ENCODE measurements around the gene IFITM1. TPM values are rescaled to one million over a fixed set of nuclear protein-coding genes. Genes with fewer than 3 reads are reported as not detected.

Gene IFITM1
- total and polyA plus RNA-seq, 9 of the 15 experiments (the other 6 are each of a cell fraction or from before 2014, with no cell fraction given) = 691 to 5,579 (median 974) TPM

DNA sequence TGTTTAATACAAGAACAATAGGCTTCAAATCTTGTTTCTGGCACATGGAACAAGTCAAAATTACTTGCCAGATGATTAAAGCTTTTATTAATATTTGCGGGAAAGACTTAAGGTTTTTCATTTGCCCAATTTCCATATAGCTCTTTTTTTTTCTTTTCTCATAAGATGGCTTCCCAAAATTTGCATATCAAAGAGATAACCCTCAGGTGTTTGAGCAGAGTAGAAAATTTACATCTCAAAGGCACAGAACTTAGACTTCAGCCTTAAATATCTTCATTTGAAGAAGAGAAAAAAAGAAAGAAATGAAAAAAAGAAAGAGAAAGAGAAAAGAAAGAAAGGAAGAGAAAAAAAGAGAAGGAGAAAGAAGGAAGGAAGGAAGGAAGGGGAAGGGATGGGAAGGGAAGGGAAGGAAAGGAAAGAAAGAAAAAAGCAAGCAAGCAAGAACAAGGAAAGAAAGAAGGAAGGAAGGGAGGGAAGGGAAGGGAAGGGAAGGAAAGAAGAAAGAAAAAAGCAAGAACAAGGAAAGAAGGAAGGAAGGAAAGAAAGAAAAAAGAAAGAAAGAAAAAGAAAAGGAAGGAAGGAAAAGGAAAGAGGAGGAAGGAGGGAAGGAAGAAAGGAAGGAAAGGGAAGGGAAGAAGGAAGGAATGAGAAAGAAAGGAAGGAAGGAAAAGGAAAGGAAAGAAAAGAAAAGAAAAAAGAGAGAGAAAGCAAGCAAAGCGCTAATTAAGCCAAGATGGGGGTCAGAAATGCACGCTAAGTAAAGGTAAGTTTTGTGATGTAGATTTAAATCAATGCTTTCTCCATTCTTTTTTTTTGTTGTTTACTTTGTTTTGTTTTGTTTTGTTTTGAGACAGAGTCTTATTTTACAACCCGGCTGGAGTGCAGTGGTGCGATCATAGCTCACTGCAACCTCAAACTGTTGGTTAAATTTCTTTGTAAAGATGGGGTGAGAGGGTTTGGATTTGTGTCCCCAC lies 27.0 kb downstream of the IFITM1 start (continued):
- TF ChIP-seq, protein P1, sequence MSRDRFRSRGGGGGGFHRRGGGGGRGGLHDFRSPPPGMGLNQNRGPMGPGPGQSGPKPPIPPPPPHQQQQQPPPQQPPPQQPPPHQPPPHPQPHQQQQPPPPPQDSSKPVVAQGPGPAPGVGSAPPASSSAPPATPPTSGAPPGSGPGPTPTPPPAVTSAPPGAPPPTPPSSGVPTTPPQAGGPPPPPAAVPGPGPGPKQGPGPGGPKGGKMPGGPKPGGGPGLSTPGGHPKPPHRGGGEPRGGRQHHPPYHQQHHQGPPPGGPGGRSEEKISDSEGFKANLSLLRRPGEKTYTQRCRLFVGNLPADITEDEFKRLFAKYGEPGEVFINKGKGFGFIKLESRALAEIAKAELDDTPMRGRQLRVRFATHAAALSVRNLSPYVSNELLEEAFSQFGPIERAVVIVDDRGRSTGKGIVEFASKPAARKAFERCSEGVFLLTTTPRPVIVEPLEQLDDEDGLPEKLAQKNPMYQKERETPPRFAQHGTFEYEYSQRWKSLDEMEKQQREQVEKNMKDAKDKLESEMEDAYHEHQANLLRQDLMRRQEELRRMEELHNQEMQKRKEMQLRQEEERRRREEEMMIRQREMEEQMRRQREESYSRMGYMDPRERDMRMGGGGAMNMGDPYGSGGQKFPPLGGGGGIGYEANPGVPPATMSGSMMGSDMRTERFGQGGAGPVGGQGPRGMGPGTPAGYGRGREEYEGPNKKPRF (IDR thresholded peaks at IDR 0.05; ENCODE audit: low read depth, low read length) = no peak
- peak; percentile 67 for TF ChIP-seq ARHGAP35 (IDR thresholded peaks at IDR 0.05; ENCODE audit: partially characterized antibody)
- TF ChIP-seq KHSRP (IDR thresholded peaks at IDR 0.05) = peak; percentile 48; the same call in 1 of the 2 replicates
- TF ChIP-seq, protein P2, sequence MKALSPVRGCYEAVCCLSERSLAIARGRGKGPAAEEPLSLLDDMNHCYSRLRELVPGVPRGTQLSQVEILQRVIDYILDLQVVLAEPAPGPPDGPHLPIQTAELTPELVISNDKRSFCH (CRISPR knock-in tag; IDR thresholded peaks at IDR 0.05) = no peak
- TF ChIP-seq, protein P2 (tag; IDR thresholded peaks at IDR 0.05) = no peak
- TF ChIP-seq ZNF445 (CRISPR knock-in tag; IDR thresholded peaks at IDR 0.05; ENCODE audit: low read depth) = no peak

DNA sequence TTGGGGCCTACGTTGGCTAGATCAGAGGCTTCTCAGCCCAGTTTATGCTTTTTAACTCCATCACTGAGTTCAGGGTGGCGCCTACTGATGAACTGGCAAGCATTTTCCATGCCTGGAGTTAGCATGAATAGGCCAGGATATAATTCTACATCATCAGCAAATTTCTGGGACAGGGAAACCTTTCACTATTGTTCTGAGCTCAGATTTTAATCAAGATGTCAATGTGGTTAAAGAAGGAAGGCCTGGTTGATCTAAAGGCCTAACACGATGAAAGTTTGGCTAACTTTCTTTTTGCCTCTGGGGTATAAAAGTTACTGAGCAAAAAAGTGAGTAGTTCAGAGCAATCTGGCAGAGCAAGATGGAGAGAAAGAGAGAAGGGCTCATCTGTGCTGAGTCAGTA lies 28.5 kb downstream of the IFITM1 start:
- Histone ChIP-seq H3K27ac (ENCODE audit: extremely low read depth, low read depth, low read length) (peak overlapping the region; percentile 69; the same call in 1 of the 3 replicates), H3K4me2 (ENCODE audit: insufficient read depth, low read length) (no peak overlapping the region), H3K27me3 (ENCODE audit: control insufficient read depth in 2 of 2, insufficient read depth in 2 of 2, low read length in 2 of 2) (no peaks in the 10 kb centered on the region), H3K79me2 (ENCODE audit: control insufficient read depth, insufficient read depth, low read length) (no peaks in the 10 kb centered on the region), H4K20me1 (replicated peaks; ENCODE audit: control insufficient read depth, insufficient read depth, low read length) (no peaks in the 10 kb centered on the region), H3K9ac (ENCODE audit: insufficient read depth in 1 of 2, low read depth in 2 of 2, low read length in 2 of 2) (0 out of 4 replicates have a peak overlapping the region, but pooled peaks of 1 of the 2 experiments have one; percentile 22), H3K9me3 (replicated peaks; ENCODE audit: control insufficient read depth, insufficient read depth, low read depth, low read length) (no peaks in the 10 kb centered on the region), H3K4me1 (replicated peaks in 1 of 2; ENCODE audit: control insufficient read depth in 2 of 2, insufficient read depth in 2 of 2, low read length in 2 of 2) (peaks cover 12 to 23% of the 10 kb centered on the region in 2 experiments; a peak in 4 of 5 replicates), H3K4me3 (no peak overlapping the region), H2AFZ (ENCODE audit: low read depth, low read length) (peak overlapping the region; percentile 84), H3K9me1 (ENCODE audit: control insufficient read depth, insufficient read depth, low read length) (no peaks in the 10 kb centered on the region), H3K36me3 (ENCODE audit: control insufficient read depth, insufficient read depth, low read length) (no peaks in the 10 kb centered on the region)
- intact Hi-C loops (cut with micrococcal nuclease) = no loop called here
- POLR2A ChIA-PET = interaction anchor here (0.9 to 1.6 kb wide), 2 partner anchors 18 to 101 kb away, joined by 3 read pairs; no protein-coding TSS in a partner anchor
- BruUV-seq (replicated peaks) = no TSS peak
- DNase-seq (ENCODE audit: extremely low read depth in 1 of 4, low spot score in 3 of 4) (peak in 1 of 4 experiments; percentile 3), FAIRE-seq (no peak), ATAC-seq (no peak)
- CTCF ChIA-PET (ENCODE audit: low intra/inter-chr PET ratio) = no interaction called here
- 67% methylated on average over 3 of the region's 3 CpGs for whole genome bisulfite sequencing (ENCODE audit: insufficient coverage, low coverage, missing lambda C conversion rate)
- in situ Hi-C loops (cut with MboI) = no loop called here
- TF ChIP-seq NR2C2 (CRISPR knock-in tag; IDR thresholded peaks at IDR 0.05) (no peak), NR2C2 (tag; IDR thresholded peaks at IDR 0.05) (0 out of 2 replicates have a peak, but pooled peaks have one; percentile 15), C11orf30 (IDR thresholded peaks at IDR 0.05; ENCODE audit: low read depth) (peak; percentile 88), ZNF589 (CRISPR knock-in tag; IDR thresholded peaks at IDR 0.05; ENCODE audit: low read depth) (no peak), MAFF (IDR thresholded peaks at IDR 0.05; ENCODE audit: low read length) (peak; percentile 46; the same call in 1 of the 2 replicates), MCM7 (IDR thresholded peaks at IDR 0.05) (no peak), ESRRA (IDR thresholded peaks at IDR 0.05; ENCODE audit: borderline replicate concordance, low read depth) (no peak)
- TF ChIP-seq, protein P3, sequence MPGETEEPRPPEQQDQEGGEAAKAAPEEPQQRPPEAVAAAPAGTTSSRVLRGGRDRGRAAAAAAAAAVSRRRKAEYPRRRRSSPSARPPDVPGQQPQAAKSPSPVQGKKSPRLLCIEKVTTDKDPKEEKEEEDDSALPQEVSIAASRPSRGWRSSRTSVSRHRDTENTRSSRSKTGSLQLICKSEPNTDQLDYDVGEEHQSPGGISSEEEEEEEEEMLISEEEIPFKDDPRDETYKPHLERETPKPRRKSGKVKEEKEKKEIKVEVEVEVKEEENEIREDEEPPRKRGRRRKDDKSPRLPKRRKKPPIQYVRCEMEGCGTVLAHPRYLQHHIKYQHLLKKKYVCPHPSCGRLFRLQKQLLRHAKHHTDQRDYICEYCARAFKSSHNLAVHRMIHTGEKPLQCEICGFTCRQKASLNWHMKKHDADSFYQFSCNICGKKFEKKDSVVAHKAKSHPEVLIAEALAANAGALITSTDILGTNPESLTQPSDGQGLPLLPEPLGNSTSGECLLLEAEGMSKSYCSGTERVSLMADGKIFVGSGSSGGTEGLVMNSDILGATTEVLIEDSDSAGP (CRISPR knock-in tag; IDR thresholded peaks at IDR 0.05) = no peak

Measured in K562 (cell line).